HEK293 (cell line): ENCODE data around the gene AKAP6.

ENCODE experiments used
- CTCF ChIA-PET: fragments of 350-600 bp; formaldehyde crosslinking; extraction: SDS; loops from one replicate; lab custom pipeline; 2021; ENCODE audit warnings: antibody characterized with exemption; lab: Yijun Ruan, JAX
- POLR2A ChIA-PET: fragments of 300-600 bp; formaldehyde crosslinking; extraction: SDS; loops from one replicate; lab custom pipeline; 2020; ENCODE audit warnings: antibody characterized with exemption, inconsistent platforms; lab: Yijun Ruan, JAX
- H3K27ac ChIP-seq: fragments of 200-500 bp; sonication (Bioruptor generic); 2 replicates; pipeline ENCODE4 v1.5.1; 2014; ENCODE audit warnings: low read depth, low read length, control low read depth, inconsistent platforms; ENCODE audit errors: extremely low read depth
- H3K36me3 ChIP-seq, 2 experiments: fragments of 200-500 bp in 1 of 2; sonication (Bioruptor generic) in 1 of 2; 1 replicate in 1 of 2; 2 replicates in 1 of 2; pipeline ENCODE4 v1.5.1; 2014 to 2017; ENCODE audit warnings: inconsistent platforms in 2 of 2, low read length in 2 of 2; ENCODE audit not compliant: control insufficient read depth in 2 of 2, insufficient read depth in 1 of 2
- H3K4me1 ChIP-seq: fragments of 200-500 bp; sonication (Bioruptor generic); 2 replicates; pipeline ENCODE4 v1.5.1; 2014; ENCODE audit warnings: mild to moderate bottlenecking, low read length, inconsistent platforms; ENCODE audit not compliant: control insufficient read depth, insufficient read depth
- H3K4me3 ChIP-seq: 2 replicates; pipeline ENCODE4 v1.5.1; 2011; ENCODE audit warnings: low read depth, mild to moderate bottlenecking, control low read depth, low read length, moderate library complexity
- H3K9me3 ChIP-seq: fragments of 200-500 bp; sonication (Bioruptor generic); 2 replicates; pipeline ENCODE4 v1.5.1; 2014; ENCODE audit warnings: low read depth, low read length, inconsistent platforms; ENCODE audit not compliant: control insufficient read depth, insufficient read depth
- KLF8 ChIP-seq: fragments of 450-650 bp; formaldehyde crosslinking; IDR thresholded peaks from 2 replicates; pipeline ENCODE4 v1.5.1; 2016; ENCODE audit warnings: missing biosample characterization, missing genetic modification characterization
- SALL2 ChIP-seq: fragments of 450-650 bp; formaldehyde crosslinking; IDR thresholded peaks from 2 replicates; pipeline ENCODE4 v1.5.0; 2017; ENCODE audit warnings: missing biosample characterization, mild to moderate bottlenecking, missing genetic modification characterization, borderline replicate concordance
- YY1 ChIP-seq: fragments of 450-650 bp; formaldehyde crosslinking; IDR thresholded peaks from 2 replicates; pipeline ENCODE4 v1.5.1; 2018; ENCODE audit warnings: missing biosample characterization, missing genetic modification characterization
- ZBTB1 ChIP-seq: fragments of 450-650 bp; formaldehyde crosslinking; IDR thresholded peaks from 2 replicates; pipeline ENCODE4 v1.5.1; 2016; ENCODE audit warnings: missing biosample characterization, missing genetic modification characterization
- ZNF16 ChIP-seq: fragments of 450-650 bp; formaldehyde crosslinking; IDR thresholded peaks from 2 replicates; pipeline ENCODE4 v1.5.1; 2016; ENCODE audit warnings: low read depth, missing biosample characterization, missing genetic modification characterization
- ZNF169 ChIP-seq: fragments of 450-650 bp; formaldehyde crosslinking; IDR thresholded peaks from 2 replicates; pipeline ENCODE4 v1.5.1; 2016; ENCODE audit warnings: missing biosample characterization, missing genetic modification characterization
- ZNF2 ChIP-seq: fragments of 450-650 bp; formaldehyde crosslinking; IDR thresholded peaks from 2 replicates; pipeline ENCODE4 v1.5.1; 2016; ENCODE audit warnings: missing biosample characterization, missing genetic modification characterization
- ZNF223 ChIP-seq: fragments of 450-650 bp; formaldehyde crosslinking; IDR thresholded peaks from 2 replicates; pipeline ENCODE4 v1.5.1; 2016; ENCODE audit warnings: missing biosample characterization, missing genetic modification characterization
- ZNF324 ChIP-seq: fragments of 450-650 bp; formaldehyde crosslinking; IDR thresholded peaks from 2 replicates; pipeline ENCODE4 v1.5.1; 2016; ENCODE audit warnings: missing biosample characterization, missing genetic modification characterization
- ZNF335 ChIP-seq: fragments of 450-650 bp; formaldehyde crosslinking; conservative IDR thresholded peaks from 2 replicates; pipeline ENCODE4 v1.5.1; 2016; ENCODE audit warnings: missing biosample characterization, missing genetic modification characterization
- ZNF398 ChIP-seq: fragments of 450-650 bp; formaldehyde crosslinking; IDR thresholded peaks from 2 replicates; pipeline ENCODE4 v1.5.1; 2017; ENCODE audit warnings: missing biosample characterization, missing genetic modification characterization
- ZNF529 ChIP-seq: fragments of 450-650 bp; formaldehyde crosslinking; IDR thresholded peaks from 2 replicates; pipeline ENCODE4 v1.5.1; 2017; ENCODE audit warnings: missing genetic modification characterization, missing biosample characterization; ENCODE audit not compliant: insufficient replicate concordance
- ZNF558 ChIP-seq: fragments of 450-650 bp; formaldehyde crosslinking; IDR thresholded peaks from 2 replicates; pipeline ENCODE4 v1.5.1; 2016; ENCODE audit warnings: missing biosample characterization, missing genetic modification characterization
- ZNF596 ChIP-seq: fragments of 450-650 bp; IDR thresholded peaks from 2 replicates; pipeline ENCODE4 v1.5.0; 2018; ENCODE audit warnings: missing biosample characterization, mild to moderate bottlenecking, missing genetic modification characterization, moderate library complexity
- ZNF621 ChIP-seq: fragments of 450-650 bp; formaldehyde crosslinking; IDR thresholded peaks from 2 replicates; pipeline ENCODE4 v1.5.1; 2017; ENCODE audit warnings: missing biosample characterization, missing genetic modification characterization
- ZNF677 ChIP-seq: fragments of 450-650 bp; IDR thresholded peaks from 2 replicates; pipeline ENCODE4 v1.5.0; 2018; ENCODE audit warnings: missing biosample characterization, mild to moderate bottlenecking, missing genetic modification characterization, moderate library complexity
- ZNF76 ChIP-seq: fragments of 450-650 bp; formaldehyde crosslinking; IDR thresholded peaks from 2 replicates; pipeline ENCODE4; 2016; ENCODE audit warnings: low read depth, missing biosample characterization, missing genetic modification characterization, borderline replicate concordance
- TF ChIP-seq, protein P1 (sequence below): fragments of 450-650 bp; formaldehyde crosslinking; IDR thresholded peaks from 2 replicates; pipeline ENCODE4 v1.5.1; 2017; ENCODE audit warnings: missing biosample characterization, missing genetic modification characterization
- TF ChIP-seq, protein P2 (sequence below): fragments of 450-650 bp; formaldehyde crosslinking; IDR thresholded peaks from 2 replicates; pipeline ENCODE4 v1.5.1; 2017; ENCODE audit warnings: missing biosample characterization, missing genetic modification characterization
- TF ChIP-seq, protein P3 (sequence below): fragments of 450-650 bp; formaldehyde crosslinking; IDR thresholded peaks from 2 replicates; pipeline ENCODE4 v1.5.1; 2016; ENCODE audit warnings: missing biosample characterization, missing genetic modification characterization
- TF ChIP-seq, protein P4 (sequence below): fragments of 450-650 bp; IDR thresholded peaks from 2 replicates; pipeline ENCODE4 v1.5.1; 2018; ENCODE audit warnings: missing biosample characterization, missing genetic modification characterization

AKAP6 gene

DNA sequence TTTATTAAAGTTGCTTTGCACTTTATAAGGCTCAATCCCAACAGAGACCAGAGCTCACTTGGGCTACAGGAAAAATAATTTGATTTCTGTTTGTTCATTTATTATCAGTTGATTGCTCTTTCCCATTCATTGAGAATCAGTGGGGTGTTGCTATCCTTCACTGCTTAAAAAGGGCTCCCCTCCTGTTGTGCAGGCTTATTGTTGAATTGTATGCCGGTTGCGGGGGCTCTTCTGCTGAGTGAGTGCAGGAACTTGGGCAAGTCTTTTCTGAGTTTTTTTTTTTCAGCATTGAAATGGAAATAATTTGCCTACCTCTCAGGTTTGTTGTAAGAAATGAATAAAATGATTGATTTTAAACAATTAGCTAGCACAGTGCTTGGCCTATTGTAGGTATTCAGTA is 32.6 kb downstream of the AKAP6 start (continued):
- TF ChIP-seq, protein P1, sequence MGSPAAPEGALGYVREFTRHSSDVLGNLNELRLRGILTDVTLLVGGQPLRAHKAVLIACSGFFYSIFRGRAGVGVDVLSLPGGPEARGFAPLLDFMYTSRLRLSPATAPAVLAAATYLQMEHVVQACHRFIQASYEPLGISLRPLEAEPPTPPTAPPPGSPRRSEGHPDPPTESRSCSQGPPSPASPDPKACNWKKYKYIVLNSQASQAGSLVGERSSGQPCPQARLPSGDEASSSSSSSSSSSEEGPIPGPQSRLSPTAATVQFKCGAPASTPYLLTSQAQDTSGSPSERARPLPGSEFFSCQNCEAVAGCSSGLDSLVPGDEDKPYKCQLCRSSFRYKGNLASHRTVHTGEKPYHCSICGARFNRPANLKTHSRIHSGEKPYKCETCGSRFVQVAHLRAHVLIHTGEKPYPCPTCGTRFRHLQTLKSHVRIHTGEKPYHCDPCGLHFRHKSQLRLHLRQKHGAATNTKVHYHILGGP (tag by site-specific recombination): no peak
- TF ChIP-seq ZNF398 (tag by site-specific recombination) (no peak), YY1 (no peak), ZBTB1 (tag by site-specific recombination) (no peak), ZNF335 (tag by site-specific recombination) (no peak)
- TF ChIP-seq, protein P2, sequence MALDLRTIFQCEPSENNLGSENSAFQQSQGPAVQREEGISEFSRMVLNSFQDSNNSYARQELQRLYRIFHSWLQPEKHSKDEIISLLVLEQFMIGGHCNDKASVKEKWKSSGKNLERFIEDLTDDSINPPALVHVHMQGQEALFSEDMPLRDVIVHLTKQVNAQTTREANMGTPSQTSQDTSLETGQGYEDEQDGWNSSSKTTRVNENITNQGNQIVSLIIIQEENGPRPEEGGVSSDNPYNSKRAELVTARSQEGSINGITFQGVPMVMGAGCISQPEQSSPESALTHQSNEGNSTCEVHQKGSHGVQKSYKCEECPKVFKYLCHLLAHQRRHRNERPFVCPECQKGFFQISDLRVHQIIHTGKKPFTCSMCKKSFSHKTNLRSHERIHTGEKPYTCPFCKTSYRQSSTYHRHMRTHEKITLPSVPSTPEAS: no peak

GRCh38 chr14:32363761-32364160 is 34.7 kb downstream of the AKAP6 start:
- H3K36me3 ChIP-seq: no peaks in the 10 kb centered on the region
- H3K9me3 ChIP-seq: no peaks in the 10 kb centered on the region
- peaks cover 12% of the 10 kb centered on the region for H3K4me1 ChIP-seq
- ChIA-PET POLR2A (interaction anchor here (1.0 kb wide), 1 partner anchor 45 kb away, joined by 4 read pairs; no protein-coding TSS in a partner anchor), CTCF (interaction anchor here (0.6 kb wide), 1 partner anchor 11 kb away, joined by 4 read pairs; no protein-coding TSS in a partner anchor)
- H3K4me3 ChIP-seq: no peak overlapping the region
- H3K27ac ChIP-seq: no peak overlapping the region
- TF ChIP-seq ZNF169 (tag by site-specific recombination) (no peak), ZNF558 (tag by site-specific recombination) (no peak), KLF8 (tag by site-specific recombination) (no peak), ZNF596 (tag by site-specific recombination) (no peak), ZNF223 (tag by site-specific recombination) (no peak), ZNF529 (tag by site-specific recombination) (no peak), ZNF677 (tag by site-specific recombination) (no peak), ZNF16 (tag by site-specific recombination) (no peak), ZNF621 (tag by site-specific recombination) (no peak), SALL2 (tag by site-specific recombination) (no peak), ZNF76 (no peak), ZNF324 (tag by site-specific recombination) (no peak), ZNF2 (no peak)
- TF ChIP-seq, protein P3, sequence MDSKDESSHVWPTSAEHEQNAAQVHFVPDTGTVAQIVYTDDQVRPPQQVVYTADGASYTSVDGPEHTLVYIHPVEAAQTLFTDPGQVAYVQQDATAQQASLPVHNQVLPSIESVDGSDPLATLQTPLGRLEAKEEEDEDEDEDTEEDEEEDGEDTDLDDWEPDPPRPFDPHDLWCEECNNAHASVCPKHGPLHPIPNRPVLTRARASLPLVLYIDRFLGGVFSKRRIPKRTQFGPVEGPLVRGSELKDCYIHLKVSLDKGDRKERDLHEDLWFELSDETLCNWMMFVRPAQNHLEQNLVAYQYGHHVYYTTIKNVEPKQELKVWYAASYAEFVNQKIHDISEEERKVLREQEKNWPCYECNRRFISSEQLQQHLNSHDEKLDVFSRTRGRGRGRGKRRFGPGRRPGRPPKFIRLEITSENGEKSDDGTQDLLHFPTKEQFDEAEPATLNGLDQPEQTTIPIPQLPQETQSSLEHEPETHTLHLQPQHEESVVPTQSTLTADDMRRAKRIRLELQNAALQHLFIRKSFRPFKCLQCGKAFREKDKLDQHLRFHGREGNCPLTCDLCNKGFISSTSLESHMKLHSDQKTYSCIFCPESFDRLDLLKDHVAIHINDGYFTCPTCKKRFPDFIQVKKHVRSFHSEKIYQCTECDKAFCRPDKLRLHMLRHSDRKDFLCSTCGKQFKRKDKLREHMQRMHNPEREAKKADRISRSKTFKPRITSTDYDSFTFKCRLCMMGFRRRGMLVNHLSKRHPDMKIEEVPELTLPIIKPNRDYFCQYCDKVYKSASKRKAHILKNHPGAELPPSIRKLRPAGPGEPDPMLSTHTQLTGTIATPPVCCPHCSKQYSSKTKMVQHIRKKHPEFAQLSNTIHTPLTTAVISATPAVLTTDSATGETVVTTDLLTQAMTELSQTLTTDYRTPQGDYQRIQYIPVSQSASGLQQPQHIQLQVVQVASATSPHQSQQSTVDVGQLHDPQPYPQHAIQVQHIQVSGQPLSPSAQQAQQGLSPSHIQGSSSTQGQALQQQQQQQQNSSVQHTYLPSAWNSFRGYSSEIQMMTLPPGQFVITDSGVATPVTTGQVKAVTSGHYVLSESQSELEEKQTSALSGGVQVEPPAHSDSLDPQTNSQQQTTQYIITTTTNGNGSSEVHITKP (tag by site-specific recombination): no peak
- TF ChIP-seq, protein P4, sequence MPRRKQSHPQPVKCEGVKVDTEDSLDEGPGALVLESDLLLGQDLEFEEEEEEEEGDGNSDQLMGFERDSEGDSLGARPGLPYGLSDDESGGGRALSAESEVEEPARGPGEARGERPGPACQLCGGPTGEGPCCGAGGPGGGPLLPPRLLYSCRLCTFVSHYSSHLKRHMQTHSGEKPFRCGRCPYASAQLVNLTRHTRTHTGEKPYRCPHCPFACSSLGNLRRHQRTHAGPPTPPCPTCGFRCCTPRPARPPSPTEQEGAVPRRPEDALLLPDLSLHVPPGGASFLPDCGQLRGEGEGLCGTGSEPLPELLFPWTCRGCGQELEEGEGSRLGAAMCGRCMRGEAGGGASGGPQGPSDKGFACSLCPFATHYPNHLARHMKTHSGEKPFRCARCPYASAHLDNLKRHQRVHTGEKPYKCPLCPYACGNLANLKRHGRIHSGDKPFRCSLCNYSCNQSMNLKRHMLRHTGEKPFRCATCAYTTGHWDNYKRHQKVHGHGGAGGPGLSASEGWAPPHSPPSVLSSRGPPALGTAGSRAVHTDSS (tag by site-specific recombination): no peak
